Measurements from ENCODE around the gene TXNDC2. TPM values are rescaled to one million over a fixed set of nuclear protein-coding genes. Genes with fewer than 3 reads are reported as not detected.

Gene TXNDC2
- total and polyA plus RNA-seq, 9 of the 15 experiments (the other 6 are each of a cell fraction or from before 2014, with no cell fraction given) = 1.2 to 4.9 (median 2.3) TPM

- POLR2A ChIA-PET = no interaction called here
- no peak overlapping the region for H3K4me2 ChIP-seq (ENCODE audit: insufficient read depth, low read length)
- intact Hi-C loops (cut with micrococcal nuclease) (no loop called here), in situ Hi-C loops (cut with MboI) (no loop called here)
- no TSS peak for BruUV-seq (replicated peaks)
- H4K20me1 ChIP-seq (replicated peaks; ENCODE audit: control insufficient read depth, insufficient read depth, low read length) = no peaks in the 10 kb centered on the region
- FAIRE-seq (no peak), ATAC-seq (no peak), DNase-seq (ENCODE audit: extremely low read depth in 1 of 4, low spot score in 3 of 4) (no peak)
- H2AFZ ChIP-seq (ENCODE audit: low read depth, low read length) = no peak overlapping the region
- H3K79me2 ChIP-seq (ENCODE audit: control insufficient read depth, insufficient read depth, low read length) = peaks cover 2% of the 10 kb centered on the region; the same call in 1 of the 3 replicates
- no peak for TF ChIP-seq MBD2 (IDR thresholded peaks at IDR 0.05; ENCODE audit: borderline replicate concordance, low read depth)
- TF ChIP-seq CBFB (CRISPR knock-in tag; IDR thresholded peaks at IDR 0.05) = no peak
- TF ChIP-seq THRB (CRISPR knock-in tag; conservative IDR thresholded peaks at IDR 0.05) = no peak
- no peak for TF ChIP-seq ZBTB7A (IDR thresholded peaks at IDR 0.05; ENCODE audit: borderline replicate concordance, control insufficient read depth, low read depth, low read length)
- TF ChIP-seq POLR3A (IDR thresholded peaks at IDR 0.05; ENCODE audit: borderline replicate concordance, extremely low read depth, insufficient read depth, insufficient read length) = no peak
- no peak for TF ChIP-seq FOS (IDR thresholded peaks at IDR 0.05; ENCODE audit: extremely low read depth, insufficient read length)
- no peak for TF ChIP-seq CREM (IDR thresholded peaks at IDR 0.05; ENCODE audit: low read depth)
- no peak for TF ChIP-seq HNRNPUL1 (IDR thresholded peaks at IDR 0.05; ENCODE audit: low read length)
- TF ChIP-seq SMARCA4 (IDR thresholded peaks at IDR 0.05) = no peak
- no peak for TF ChIP-seq ZNF134 (CRISPR knock-in tag; conservative IDR thresholded peaks at IDR 0.05)
- TF ChIP-seq LEF1 (IDR thresholded peaks at IDR 0.05) = no peak
- no peak for TF ChIP-seq MEF2A (IDR thresholded peaks at IDR 0.05; ENCODE audit: control insufficient read depth, low read depth, low read length)
- TF ChIP-seq ZFX (CRISPR knock-in tag; IDR thresholded peaks at IDR 0.05) = no peak
- TF ChIP-seq LCOR (CRISPR knock-in tag; IDR thresholded peaks at IDR 0.05) = no peak
- peaks cover 18% of the 10 kb centered on the region; the same call in 1 of the 3 replicates for H3K36me3 ChIP-seq (ENCODE audit: control insufficient read depth, insufficient read depth, low read length)
- H3K4me1 ChIP-seq (replicated peaks in 1 of 2; ENCODE audit: control insufficient read depth in 2 of 2, insufficient read depth in 2 of 2, low read length in 2 of 2) = peaks cover 3 to 29% of the 10 kb centered on the region in 2 experiments; a peak in 4 of 5 replicates
- H3K4me3 ChIP-seq = no peak overlapping the region
- H3K9me3 ChIP-seq (replicated peaks; ENCODE audit: control insufficient read depth, insufficient read depth, low read depth, low read length) = peaks cover 3% of the 10 kb centered on the region; the same call in 1 of the 2 replicates
- H3K27me3 ChIP-seq (ENCODE audit: control insufficient read depth in 2 of 2, insufficient read depth in 2 of 2, low read length in 2 of 2) = no peaks in the 10 kb centered on the region
- H3K9ac ChIP-seq (ENCODE audit: insufficient read depth in 1 of 2, low read depth in 2 of 2, low read length in 2 of 2) = no peak overlapping the region
- CTCF ChIA-PET (ENCODE audit: low intra/inter-chr PET ratio) = no interaction called here
- H3K9me1 ChIP-seq (ENCODE audit: control insufficient read depth, insufficient read depth, low read length) = no peaks in the 10 kb centered on the region
- no peak overlapping the region for H3K27ac ChIP-seq (ENCODE audit: extremely low read depth, low read depth, low read length)
- WGBS (ENCODE audit: insufficient coverage, low coverage, missing lambda C conversion rate) = 83% methylated on average over 9 of the region's 9 CpGs
Measured at GRCh38 chr18:9855681-9856080, 30.1 kb upstream of the TXNDC2 start.

All from K562 (cell line).